Neural cell (in vitro differentiated cells): Measurements from ENCODE around the gene ST6GALNAC2. TPM values are rescaled to one million over a fixed set of nuclear protein-coding genes. Genes with fewer than 3 reads are reported as not detected.
A peak's percentile ranks its signal among the peaks of the same experiment; 100 is the strongest.

Experiments
- H2AFZ ChIP-seq: fragments of 200-600, 300-800 bp; sonication (generic), shearing (Covaris generic); 2 replicates; pipeline ENCODE4 v1.6.0; 2014; ENCODE audit warnings: low read depth, mild to moderate bottlenecking, antibody characterized with exemption, low read length, moderate library complexity
- H3F3A ChIP-seq: fragments of 200-600 bp; shearing (Covaris generic); 2 replicates; pipeline ENCODE4 v1.6.1; 2016; ENCODE audit warnings: mild to moderate bottlenecking, moderate library complexity, mixed read lengths, antibody characterized with exemption, low read length; ENCODE audit not compliant: insufficient read depth, poor library complexity, severe bottlenecking
- H3K27ac ChIP-seq: fragments of 200-600, 300-800 bp; sonication (generic), shearing (Covaris generic); 2 replicates; pipeline ENCODE4 v1.5.1; 2014; ENCODE audit warnings: mild to moderate bottlenecking, low read length, moderate library complexity
- H3K27me3 ChIP-seq: fragments of 300-800, 200-600 bp; sonication (generic), shearing (Covaris generic); 2 replicates; pipeline ENCODE4 v1.6.0; 2014; ENCODE audit warnings: mild to moderate bottlenecking, low read depth, low read length, moderate library complexity; ENCODE audit not compliant: insufficient read depth
- H3K36me3 ChIP-seq: fragments of 300-800, 200-600 bp; sonication (generic), shearing (Covaris generic); 2 replicates; pipeline ENCODE4 v1.5.1; 2014; ENCODE audit warnings: mild to moderate bottlenecking, antibody characterized with exemption, low read length, moderate library complexity; ENCODE audit not compliant: insufficient read depth
- H3K4me2 ChIP-seq: fragments of 300-800, 200-600 bp; sonication (generic), shearing (Covaris generic); 2 replicates; pipeline ENCODE4 v1.6.0; 2014; ENCODE audit warnings: mild to moderate bottlenecking, low read length
- H3K4me3 ChIP-seq: fragments of 300-800, 200-600 bp; sonication (generic), shearing (Covaris generic); 2 replicates; pipeline ENCODE4 v1.5.1; 2014; ENCODE audit warnings: mild to moderate bottlenecking, low read length, moderate library complexity
- H3K79me2 ChIP-seq: fragments of 200-600 bp; shearing (Covaris generic); replicated peaks from 2 replicates; pipeline ENCODE4 v1.6.0; 2014; ENCODE audit warnings: mild to moderate bottlenecking, low read length, moderate library complexity; ENCODE audit not compliant: insufficient read depth
- H3K9ac ChIP-seq: fragments of 300-800, 200-600 bp; sonication (generic), shearing (Covaris generic); 2 replicates; pipeline ENCODE4 v1.6.1; 2016; ENCODE audit warnings: mild to moderate bottlenecking, low read length, mixed read lengths
- H3K9me2 ChIP-seq: fragments of 200-600 bp; shearing (Covaris generic); 2 replicates; pipeline ENCODE4 v1.6.1; 2016; ENCODE audit warnings: mild to moderate bottlenecking, low read length, mixed read lengths; ENCODE audit not compliant: insufficient read depth
- H3K9me3 ChIP-seq: fragments of 200-600, 300-800 bp; sonication (generic), shearing (Covaris generic); 2 replicates; pipeline ENCODE4 v1.6.1; 2016; ENCODE audit warnings: mild to moderate bottlenecking, mixed run types, low read length, moderate library complexity, mixed read lengths
- H4K20me1 ChIP-seq: fragments of 200-600 bp; shearing (Covaris generic); 2 replicates; pipeline ENCODE4 v1.6.1; 2016; ENCODE audit warnings: mild to moderate bottlenecking, mixed run types; ENCODE audit not compliant: insufficient read depth
- EP300 ChIP-seq: fragments of 450-650 bp; conservative IDR thresholded peaks from 2 replicates; pipeline ENCODE4 v1.6.1; 2014; ENCODE audit warnings: antibody characterized with exemption, mild to moderate bottlenecking, moderate library complexity; ENCODE audit not compliant: poor library complexity, severe bottlenecking
- EZH2 ChIP-seq: fragments of 200-600, 300-800 bp; shearing (Covaris generic), sonication (generic); IDR thresholded peaks from 2 replicates; pipeline ENCODE4 v1.6.1; 2014; ENCODE audit warnings: antibody characterized with exemption, low read length, borderline replicate concordance, mild to moderate bottlenecking; ENCODE audit not compliant: insufficient read depth, poor library complexity, severe bottlenecking
- MXI1 ChIP-seq: fragments of 450-650 bp; conservative IDR thresholded peaks from 2 replicates; pipeline ENCODE4 v1.6.1; 2014; ENCODE audit warnings: antibody characterized with exemption, mild to moderate bottlenecking; ENCODE audit not compliant: poor library complexity, severe bottlenecking
- POLR2AphosphoS5 ChIP-seq: IDR thresholded peaks from 2 replicates; pipeline ENCODE4 v1.6.1; 2012
- RAD21 ChIP-seq: fragments of 450-650 bp; conservative IDR thresholded peaks from 2 replicates; pipeline ENCODE4 v1.6.1; 2014; ENCODE audit warnings: antibody characterized with exemption, mild to moderate bottlenecking, moderate library complexity
- REST ChIP-seq: IDR thresholded peaks from 2 replicates; pipeline ENCODE4 v1.6.1; 2012; ENCODE audit warnings: borderline replicate concordance
- SMC3 ChIP-seq: fragments of 450-650 bp; conservative IDR thresholded peaks from 2 replicates; pipeline ENCODE4 v1.6.1; 2014; ENCODE audit warnings: antibody characterized with exemption, mild to moderate bottlenecking, moderate library complexity; ENCODE audit not compliant: poor library complexity
- TAF1 ChIP-seq: IDR thresholded peaks from 2 replicates; pipeline ENCODE4 v1.6.1; 2012; ENCODE audit warnings: low read depth
- polyA plus RNA-seq: library from polyadenylated mRNA; depleted of rRNA; stranded (reverse); fragments of >200 nt; gene quantifications from 2 replicates; pipeline ENCODE4 v1.2.3, GENCODE V29; 2014
- TF ChIP-seq, protein P1 (sequence below): fragments of 450-650 bp; IDR thresholded peaks from 2 replicates; pipeline ENCODE4 v1.5.1; 2014; ENCODE audit warnings: antibody characterized with exemption, mild to moderate bottlenecking, moderate library complexity; ENCODE audit not compliant: poor library complexity, severe bottlenecking

The ST6GALNAC2 gene
- polyA plus RNA-seq, 1 donor from 2014 or later, result not detected

DNA sequence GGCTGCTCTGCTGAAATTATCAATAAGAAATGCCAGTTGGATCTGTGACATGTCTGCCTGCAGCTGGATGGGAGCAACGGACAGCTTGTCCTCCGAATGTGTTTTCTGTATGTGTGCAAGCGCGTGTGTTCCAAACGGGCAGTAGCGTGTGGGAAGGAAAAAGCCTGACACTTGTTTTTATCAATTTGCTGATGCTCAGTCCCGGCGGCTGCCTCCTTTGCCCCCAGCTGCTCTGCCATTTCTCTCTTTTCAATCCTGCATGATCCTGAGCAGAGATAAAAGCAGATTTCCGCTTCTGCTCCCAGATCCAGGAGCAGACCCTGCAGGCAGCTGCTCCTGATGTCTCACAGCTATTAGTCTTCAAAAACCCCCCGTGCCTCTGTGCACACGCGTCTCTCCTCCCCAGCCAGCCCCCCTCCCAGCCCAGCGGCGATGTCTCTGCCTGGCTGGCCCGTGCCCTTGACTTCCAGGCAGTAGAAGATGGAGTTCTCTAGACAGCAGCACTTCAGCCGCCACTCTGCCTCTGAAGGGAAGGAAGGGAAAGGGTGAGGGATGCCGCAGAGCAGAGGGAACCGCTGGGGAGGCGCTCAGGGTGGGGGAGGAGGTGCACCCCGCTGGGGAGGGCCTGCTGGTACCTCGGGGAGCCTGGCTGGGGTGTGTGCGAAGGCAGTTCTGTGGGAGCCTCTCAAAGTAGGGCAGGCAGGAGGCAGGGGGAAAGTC is 41.7 kb downstream of the ST6GALNAC2 start:
- Histone ChIP-seq H2AFZ (peak overlapping the region; percentile 72), H3K9me2 (no peaks in the 10 kb centered on the region), H4K20me1 (no peaks in the 10 kb centered on the region), H3F3A (no peaks in the 10 kb centered on the region), H3K79me2 (no peaks in the 10 kb centered on the region), H3K4me2 (peak overlapping the region; percentile 64), H3K4me3 (peak overlapping the region; percentile 52), H3K27ac (peak overlapping the region; percentile 96), H3K9ac (peak overlapping the region; percentile 75), H3K36me3 (no peaks in the 10 kb centered on the region), H3K27me3 (peaks cover 8% of the 10 kb centered on the region), H3K9me3 (no peaks in the 10 kb centered on the region)
- TF ChIP-seq EP300 (peak; percentile 39), TAF1 (no peak), RAD21 (no peak), MXI1 (no peak), SMC3 (peak; percentile 21), EZH2 (no peak), REST (peak; percentile 91), POLR2AphosphoS5 (peak; percentile 55)
- TF ChIP-seq, protein P1, sequence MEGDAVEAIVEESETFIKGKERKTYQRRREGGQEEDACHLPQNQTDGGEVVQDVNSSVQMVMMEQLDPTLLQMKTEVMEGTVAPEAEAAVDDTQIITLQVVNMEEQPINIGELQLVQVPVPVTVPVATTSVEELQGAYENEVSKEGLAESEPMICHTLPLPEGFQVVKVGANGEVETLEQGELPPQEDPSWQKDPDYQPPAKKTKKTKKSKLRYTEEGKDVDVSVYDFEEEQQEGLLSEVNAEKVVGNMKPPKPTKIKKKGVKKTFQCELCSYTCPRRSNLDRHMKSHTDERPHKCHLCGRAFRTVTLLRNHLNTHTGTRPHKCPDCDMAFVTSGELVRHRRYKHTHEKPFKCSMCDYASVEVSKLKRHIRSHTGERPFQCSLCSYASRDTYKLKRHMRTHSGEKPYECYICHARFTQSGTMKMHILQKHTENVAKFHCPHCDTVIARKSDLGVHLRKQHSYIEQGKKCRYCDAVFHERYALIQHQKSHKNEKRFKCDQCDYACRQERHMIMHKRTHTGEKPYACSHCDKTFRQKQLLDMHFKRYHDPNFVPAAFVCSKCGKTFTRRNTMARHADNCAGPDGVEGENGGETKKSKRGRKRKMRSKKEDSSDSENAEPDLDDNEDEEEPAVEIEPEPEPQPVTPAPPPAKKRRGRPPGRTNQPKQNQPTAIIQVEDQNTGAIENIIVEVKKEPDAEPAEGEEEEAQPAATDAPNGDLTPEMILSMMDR, result no peak

GRCh38 chr17:76543482-76543825 is 42.2 kb downstream of the ST6GALNAC2 start:
- Histone ChIP-seq H3K27me3 (peaks cover 13% of the 10 kb centered on the region), H3K4me2 (peak overlapping the region; percentile 64), H3K9ac (peak overlapping the region; percentile 75), H4K20me1 (no peaks in the 10 kb centered on the region), H3K4me3 (peak overlapping the region; percentile 52), H3K79me2 (no peaks in the 10 kb centered on the region), H3K9me3 (no peaks in the 10 kb centered on the region), H2AFZ (peak overlapping the region; percentile 72), H3K9me2 (no peaks in the 10 kb centered on the region), H3F3A (no peaks in the 10 kb centered on the region), H3K36me3 (no peaks in the 10 kb centered on the region), H3K27ac (peak overlapping the region; percentile 96)
- TF ChIP-seq EZH2, result no peak
- no peak for TF ChIP-seq REST
- no peak for TF ChIP-seq TAF1
- no peak for TF ChIP-seq MXI1
- TF ChIP-seq SMC3, result no peak
- TF ChIP-seq RAD21, result no peak
- no peak for TF ChIP-seq POLR2AphosphoS5
